GM12878 (cell line): ENCODE data around the gene RAB44. TPM values are rescaled to one million over a fixed set of nuclear protein-coding genes. Genes with fewer than 3 reads are reported as not detected.

Experiments
- ATAC-seq: fragments of 200-7000 bp; cut with Tn5 transposase; 3 replicates; pipeline ENCODE4 v1.9.1; 2020; ENCODE audit warnings: mild to moderate bottlenecking, moderate library complexity
- BruUV-seq: library from RNA; stranded (reverse); fragments of 400-500 nt; replicated peaks from 2 replicates; lab custom pipeline; 2021; lab: Mats Ljungman, UMichigan
- CTCF ChIA-PET: fragments of 300-600 bp; sonication (Branson Sonifier 250); formaldehyde crosslinking; extraction: SDS; loops from one replicate; lab custom pipeline; 2021; ENCODE audit warnings: inconsistent platforms; lab: Yijun Ruan, JAX
- POLR2A ChIA-PET: fragments of 350-600 bp; formaldehyde crosslinking; extraction: SDS; loops from one replicate; lab custom pipeline; 2021; ENCODE audit warnings: inconsistent platforms; lab: Charles Lee
- RAD21 ChIA-PET: fragments of 300-600 bp; sonication (Branson Sonifier 250); formaldehyde crosslinking; loops from one replicate; lab custom pipeline; 2023; ENCODE audit warnings: antibody characterized with exemption; ENCODE audit not compliant: unreplicated experiment; lab: Charles Lee
- SMC1A ChIA-PET: fragments of 300-600 bp; sonication (Branson Sonifier 250); formaldehyde crosslinking; loops from one replicate; lab custom pipeline; 2023; ENCODE audit not compliant: unreplicated experiment, uncharacterized antibody; lab: Charles Lee
- DNase-seq: peaks from one replicate; pipeline ENCODE4 v3.0.0-alpha.2; 2011; ENCODE audit warnings: low read depth, low spot score
- FAIRE-seq: peaks from 3 replicates; lab custom pipeline; 2011; peaks lifted over from hg19 to GRCh38; lab: Jason Lieb, UNC
- H2AFZ ChIP-seq: 2 replicates; pipeline ENCODE4 v1.6.0; 2011; ENCODE audit warnings: low read depth, low read length, control low read depth; ENCODE audit not compliant: control insufficient read depth
- H3K27ac ChIP-seq: 2 replicates; pipeline ENCODE4 v1.5.1; 2011; ENCODE audit warnings: control low read depth; ENCODE audit not compliant: control insufficient read depth, insufficient read depth
- H3K27me3 ChIP-seq, 2 experiments: replicated peaks in 1 of 2; 2 replicates each; pipeline versions ENCODE4 v1.6.0 to v1.6.1; 2011; ENCODE audit warnings: low read length in 1 of 2; ENCODE audit not compliant: control insufficient read depth in 2 of 2, insufficient read depth in 2 of 2
- H3K36me3 ChIP-seq, 2 experiments: 2 replicates each; pipeline ENCODE4 v1.5.1; 2011; ENCODE audit warnings: low read length in 1 of 2; ENCODE audit not compliant: control insufficient read depth in 2 of 2, insufficient read depth in 2 of 2
- H3K4me1 ChIP-seq: 2 replicates; pipeline ENCODE4 v1.6.1; 2011; ENCODE audit warnings: mild to moderate bottlenecking, low read length, moderate library complexity, mixed read lengths; ENCODE audit not compliant: control insufficient read depth, insufficient read depth
- H3K4me2 ChIP-seq: 2 replicates; pipeline ENCODE4 v1.6.0; 2011; ENCODE audit warnings: control low read depth; ENCODE audit not compliant: control insufficient read depth, insufficient read depth
- H3K4me3 ChIP-seq: fragments of 200-600 bp; sonication (generic); 2 replicates; pipeline ENCODE4 v1.5.1; 2016
- H3K79me2 ChIP-seq: 2 replicates; pipeline ENCODE4 v1.6.0; 2011; ENCODE audit warnings: low read length; ENCODE audit not compliant: control insufficient read depth, insufficient read depth
- H3K9ac ChIP-seq: 2 replicates; pipeline ENCODE4 v1.8.0; 2011; ENCODE audit warnings: low read length, control low read depth, mixed read lengths; ENCODE audit not compliant: control insufficient read depth, insufficient read depth
- H3K9me3 ChIP-seq: replicated peaks from 3 replicates; pipeline ENCODE4 v1.5.1; 2011; ENCODE audit warnings: mild to moderate bottlenecking, low read length; ENCODE audit not compliant: control insufficient read depth, insufficient read depth
- H4K20me1 ChIP-seq: 2 replicates; pipeline ENCODE4 v1.6.0; 2011; ENCODE audit not compliant: control insufficient read depth, insufficient read depth
- E4F1 ChIP-seq: fragments of 450-650 bp; IDR thresholded peaks from 2 replicates; pipeline ENCODE4 v1.6.1; 2018; ENCODE audit warnings: borderline replicate concordance, mild to moderate bottlenecking; ENCODE audit not compliant: partially characterized antibody
- IKZF2 ChIP-seq, 2 experiments: fragments of 450-650 bp; IDR thresholded peaks; 2 replicates each; pipeline ENCODE4 v1.6.1; 2017; ENCODE audit warnings: mild to moderate bottlenecking in 2 of 2, moderate library complexity in 2 of 2
- SREBF1 ChIP-seq: IDR thresholded peaks from 2 replicates; pipeline ENCODE4 v1.6.1; 2012; ENCODE audit warnings: mild to moderate bottlenecking, low read length
- SUPT20H ChIP-seq: IDR thresholded peaks from 2 replicates; pipeline ENCODE4 v1.6.1; 2011; ENCODE audit warnings: low read depth, mild to moderate bottlenecking, low read length, moderate library complexity, borderline replicate concordance; ENCODE audit not compliant: control insufficient read depth
- TARDBP ChIP-seq: IDR thresholded peaks from 2 replicates; pipeline ENCODE4 v1.6.1; 2016; ENCODE audit warnings: borderline replicate concordance
- ZNF217 ChIP-seq: fragments of 450-650 bp; IDR thresholded peaks from 2 replicates; pipeline ENCODE4 v1.6.1; 2017; ENCODE audit warnings: antibody characterized with exemption, mild to moderate bottlenecking
- WGBS: methylation state at CpG from one replicate; pipeline ENCODE4 v1.1.6; 2016; ENCODE audit warnings: low lambda C conversion rate; ENCODE audit not compliant: insufficient replicate concordance, insufficient coverage; ENCODE audit errors: missing lambda C conversion rate; 5-methylcytosine and 5-hydroxymethylcytosine counted together
- in situ Hi-C: fragments of 300-500 bp; cut with MboI; formaldehyde crosslinking; loops from 9 replicates; pipeline ENCODE4 v1.14.3; 2018; ENCODE audit warnings: mixed read lengths
- intact Hi-C: fragments of 100-400 bp; cut with micrococcal nuclease; formaldehyde crosslinking; loops from one replicate; pipeline ENCODE4 v1.14.2; 2022; ENCODE audit not compliant: unreplicated experiment
- polyA plus RNA-seq, 11 experiments: library from polyadenylated mRNA; depleted of rRNA in 4 of 11; unstranded in 6 of 11; stranded (reverse) in 5 of 11; fragments of >200 nt; fragmentation: Nextera tagmentation in 4 of 11; fragmentation: Illumina TruSeq in 1 of 11; extraction: Ambion mirVana in 4 of 11; extraction: Trizol in 1 of 11; gene quantifications; 1 replicate in 1 of 11; 2 replicates in 10 of 11; pipeline versions ENCODE4 v1.2.1 to v1.2.3, GENCODE V29; 2011 to 2016; ENCODE audit warnings: inconsistent platforms in 2 of 11, missing spikeins in 2 of 11, low read depth in 1 of 11
- total RNA-seq, 4 experiments: library from RNA; depleted of rRNA in 3 of 4; stranded (reverse); fragments of >200 nt in 3 of 4; fragmentation: Illumina TruSeq in 1 of 4; extraction: Trizol in 1 of 4; gene quantifications; 2 replicates each; pipeline versions ENCODE4 v1.2.1 to v1.2.3, GENCODE V29; 2013 to 2021

The RAB44 gene
- total and polyA plus RNA-seq, 10 of the 15 experiments (the other 5 are each of a cell fraction or from before 2014, with no cell fraction given), result 0.01 to 0.08 (median 0.05) TPM; not detected in 2

DNA sequence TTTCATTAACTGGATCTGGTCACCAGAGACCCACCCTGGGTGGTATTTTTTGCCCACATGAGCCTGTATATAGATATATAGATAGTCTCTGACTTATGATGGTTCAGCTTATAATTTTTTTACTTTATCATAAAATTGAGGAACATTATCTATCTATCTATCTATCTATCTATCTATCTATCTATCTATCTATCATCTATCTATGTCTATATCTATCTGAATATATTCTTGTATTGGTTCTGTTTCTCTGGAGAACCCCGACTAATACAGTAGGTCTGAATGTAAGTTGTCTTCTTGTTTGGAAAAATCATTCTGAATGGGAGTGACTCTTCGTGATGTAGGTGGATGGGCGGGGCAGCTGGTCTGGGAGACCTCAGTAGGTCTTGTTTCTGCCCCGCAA, 32.4 kb upstream of the RAB44 start (continued):
- TF ChIP-seq E4F1, result no peak

- Histone ChIP-seq H3K36me3 (no peaks in the 10 kb centered on the region), H3K79me2 (peaks cover 1% of the 10 kb centered on the region; the same call in 1 of the 2 replicates), H3K27ac (peak overlapping the region; percentile 92), H2AFZ (0 out of 2 replicates have a peak overlapping the region, but pooled peaks have one; percentile 2), H3K9ac (no peak overlapping the region; the same call in none of the 2 replicates), H3K27me3 (no peaks in the 10 kb centered on the region), H3K4me2 (peak overlapping the region; percentile 62), H3K4me1 (peaks cover 68% of the 10 kb centered on the region), H3K9me3 (no peaks in the 10 kb centered on the region), H4K20me1 (no peaks in the 10 kb centered on the region), H3K4me3 (no peak overlapping the region)
- TF ChIP-seq SUPT20H (no peak), IKZF2 (IDR thresholded peaks at IDR 0.05) (no peak), TARDBP (no peak), SREBF1 (no peak), ZNF217 (no peak)
- intact Hi-C loops, result no loop called here
- POLR2A ChIA-PET, result interaction anchor here (0.6 to 10.4 kb wide), 8 partner anchors 12 to 1175 kb away, joined by 3 to 243 read pairs (median 3); partner anchors contain the start of gene CDKN1A
- BruUV-seq, result no TSS peak
- CTCF ChIA-PET, result interaction anchor here (0.8 to 8.6 kb wide), 12 partner anchors 8 to 116 kb away, joined by 3 to 146 read pairs (median 8); partner anchors contain the start of gene CDKN1A
- RAD21 ChIA-PET, result interaction anchor here (0.8 to 8.0 kb wide), 14 partner anchors 8 to 93 kb away, joined by 3 to 195 read pairs (median 6); partner anchors contain the start of gene CDKN1A
- in situ Hi-C loops, result no loop called here
- DNase-seq (no peak), ATAC-seq (no peak), FAIRE-seq (no peak)
- SMC1A ChIA-PET, result interaction anchor here (1.2 to 17.5 kb wide), 7 partner anchors 12 to 341 kb away, joined by 3 to 240 read pairs (median 12); partner anchors contain the start of gene CDKN1A
- 98% methylated on average over 2 of the region's 2 CpGs for WGBS
Observed at GRCh38 chr6:36666287-36666686, 31.3 kb upstream of the RAB44 start.
